Measurements from ENCODE around the gene FCRLB.

Gene FCRLB

GRCh38 chr1:161676958-161677689, 44.2 kb upstream of the FCRLB start:
- H2AFZ ChIP-seq (ENCODE audit: low read depth, low read length): no peak overlapping the region
- no peak overlapping the region for H3K4me2 ChIP-seq (ENCODE audit: insufficient read depth, low read length)
- H3K4me3 ChIP-seq (ENCODE audit: low read depth in 1 of 2, low read length in 2 of 2): no peak overlapping the region
- no peaks in the 10 kb centered on the region for H3K79me2 ChIP-seq (ENCODE audit: insufficient read depth, low read length)
- no peak for TF ChIP-seq EZH2 (IDR thresholded peaks at IDR 0.05; ENCODE audit: borderline replicate concordance, low read depth, low read length, severe bottlenecking)
- TF ChIP-seq CTCF (IDR thresholded peaks at IDR 0.05; ENCODE audit: borderline replicate concordance, extremely low read depth, low read length, poor library complexity, severe bottlenecking): no peak
- DNase-seq: no peak
- H3K4me1 ChIP-seq (ENCODE audit: insufficient read depth, low read length): no peaks in the 10 kb centered on the region
- H3K27me3 ChIP-seq (ENCODE audit: insufficient read depth, low read length, poor library complexity): peaks cover 9% of the 10 kb centered on the region
- H4K20me1 ChIP-seq (ENCODE audit: insufficient read depth, low read length): no peaks in the 10 kb centered on the region
- H3K36me3 ChIP-seq (ENCODE audit: insufficient read depth, low read length): no peaks in the 10 kb centered on the region
- no peaks in the 10 kb centered on the region for H3K9me3 ChIP-seq (ENCODE audit: insufficient read depth, low read length, severe bottlenecking)
- H3K27ac ChIP-seq (ENCODE audit: low read length): no peak overlapping the region
- no peak for ATAC-seq (ENCODE audit: insufficient read depth, low read depth)
- H3K9ac ChIP-seq (ENCODE audit: low read depth, low read length): no peak overlapping the region

- no peaks in the 10 kb centered on the region for H3K36me3 ChIP-seq (ENCODE audit: insufficient read depth, low read length)
- TF ChIP-seq CTCF (IDR thresholded peaks at IDR 0.05; ENCODE audit: borderline replicate concordance, extremely low read depth, low read length, poor library complexity, severe bottlenecking): no peak
- TF ChIP-seq EZH2 (IDR thresholded peaks at IDR 0.05; ENCODE audit: borderline replicate concordance, low read depth, low read length, severe bottlenecking): no peak
- ATAC-seq (ENCODE audit: insufficient read depth, low read depth) (no peak), DNase-seq (no peak)
- no peak overlapping the region for H3K4me2 ChIP-seq (ENCODE audit: insufficient read depth, low read length)
- no peak overlapping the region for H3K9ac ChIP-seq (ENCODE audit: low read depth, low read length)
- no peaks in the 10 kb centered on the region for H3K4me1 ChIP-seq (ENCODE audit: insufficient read depth, low read length)
- H3K9me3 ChIP-seq (ENCODE audit: insufficient read depth, low read length, severe bottlenecking): no peaks in the 10 kb centered on the region
- H3K27ac ChIP-seq (ENCODE audit: low read length): no peak overlapping the region
- H3K79me2 ChIP-seq (ENCODE audit: insufficient read depth, low read length): no peaks in the 10 kb centered on the region
- no peaks in the 10 kb centered on the region for H4K20me1 ChIP-seq (ENCODE audit: insufficient read depth, low read length)
- H3K27me3 ChIP-seq (ENCODE audit: insufficient read depth, low read length, poor library complexity): peaks cover 13% of the 10 kb centered on the region
- no peak overlapping the region for H3K4me3 ChIP-seq (ENCODE audit: low read depth in 1 of 2, low read length in 2 of 2)
- no peak overlapping the region for H2AFZ ChIP-seq (ENCODE audit: low read depth, low read length)
Measured at GRCh38 chr1:161678500-161678899, 42.8 kb upstream of the FCRLB start.

GRCh38 chr1:161681879-161682278, 39.5 kb upstream of the FCRLB start:
- no peaks in the 10 kb centered on the region for H3K4me1 ChIP-seq (ENCODE audit: insufficient read depth, low read length)
- H3K9ac ChIP-seq (ENCODE audit: low read depth, low read length): no peak overlapping the region
- peaks cover 11% of the 10 kb centered on the region for H3K27me3 ChIP-seq (ENCODE audit: insufficient read depth, low read length, poor library complexity)
- no peak overlapping the region for H2AFZ ChIP-seq (ENCODE audit: low read depth, low read length)
- ATAC-seq (ENCODE audit: insufficient read depth, low read depth): no peak
- no peak overlapping the region for H3K27ac ChIP-seq (ENCODE audit: low read length)
- no peak for TF ChIP-seq CTCF (IDR thresholded peaks at IDR 0.05; ENCODE audit: borderline replicate concordance, extremely low read depth, low read length, poor library complexity, severe bottlenecking)
- no peak for TF ChIP-seq EZH2 (IDR thresholded peaks at IDR 0.05; ENCODE audit: borderline replicate concordance, low read depth, low read length, severe bottlenecking)
- no peak for DNase-seq
- no peaks in the 10 kb centered on the region for H3K36me3 ChIP-seq (ENCODE audit: insufficient read depth, low read length)
- H3K9me3 ChIP-seq (ENCODE audit: insufficient read depth, low read length, severe bottlenecking): no peaks in the 10 kb centered on the region
- H3K4me2 ChIP-seq (ENCODE audit: insufficient read depth, low read length): no peak overlapping the region
- no peaks in the 10 kb centered on the region for H3K79me2 ChIP-seq (ENCODE audit: insufficient read depth, low read length)
- no peaks in the 10 kb centered on the region for H4K20me1 ChIP-seq (ENCODE audit: insufficient read depth, low read length)
- H3K4me3 ChIP-seq (ENCODE audit: low read depth in 1 of 2, low read length in 2 of 2): no peak overlapping the region
